H9 (cell line): ENCODE measurements around the gene SMARCC1. TPM values are rescaled to one million over a fixed set of nuclear protein-coding genes. Genes with fewer than 3 reads are reported as not detected.

Experiments used
- DNase-seq: peaks from one replicate; pipeline ENCODE4 v3.0.0-alpha.2; 2017
- H2AFZ ChIP-seq: one replicate; pipeline ENCODE4 v1.6.1; 2013; ENCODE audit warnings: mild to moderate bottlenecking, low read length, control low read depth, moderate library complexity
- H2AK5ac ChIP-seq: 2 replicates; pipeline ENCODE4 v1.6.1; 2013; ENCODE audit warnings: low read length, control low read depth, mixed read lengths; ENCODE audit not compliant: insufficient read length
- H2BK120ac ChIP-seq: one replicate; pipeline ENCODE4 v1.6.1; 2013; ENCODE audit warnings: low read depth, mild to moderate bottlenecking, low read length, control low read depth, inconsistent platforms; ENCODE audit not compliant: poor library complexity, severe bottlenecking
- H2BK12ac ChIP-seq: 2 replicates; pipeline ENCODE4 v1.6.1; 2013; ENCODE audit warnings: low read length, control low read depth, mixed read lengths, low read depth; ENCODE audit not compliant: insufficient read length
- H2BK15ac ChIP-seq: 2 replicates; pipeline ENCODE4 v1.6.1; 2013; ENCODE audit warnings: low read depth, low read length, control low read depth
- H2BK20ac ChIP-seq: one replicate; pipeline ENCODE4 v1.6.1; 2013; ENCODE audit warnings: low read depth, mild to moderate bottlenecking, low read length, control low read depth, inconsistent platforms; ENCODE audit not compliant: poor library complexity, severe bottlenecking
- H2BK5ac ChIP-seq: 2 replicates; pipeline ENCODE4 v1.6.1; 2013; ENCODE audit warnings: low read length, control low read depth, mixed read lengths; ENCODE audit not compliant: insufficient read length
- H3K14ac ChIP-seq: 2 replicates; pipeline ENCODE4 v1.6.1; 2013; ENCODE audit warnings: low read length, control low read depth; ENCODE audit not compliant: insufficient read depth
- H3K18ac ChIP-seq: 2 replicates; pipeline ENCODE4 v1.6.1; 2013; ENCODE audit warnings: low read depth, mild to moderate bottlenecking, mixed read lengths, low read length, control low read depth; ENCODE audit not compliant: insufficient read length
- H3K23ac ChIP-seq: 2 replicates; pipeline ENCODE4 v1.6.1; 2013; ENCODE audit warnings: low read length, control low read depth, mixed read lengths, low read depth; ENCODE audit not compliant: insufficient read length
- H3K23me2 ChIP-seq: 2 replicates; pipeline ENCODE4 v1.6.1; 2013; ENCODE audit warnings: low read depth, mild to moderate bottlenecking, mixed read lengths, low read length, control low read depth; ENCODE audit not compliant: insufficient read length, poor library complexity, severe bottlenecking
- H3K27ac ChIP-seq: 2 replicates; pipeline ENCODE4 v1.5.1; 2013; ENCODE audit warnings: low read length, control low read depth, mixed read lengths, low read depth; ENCODE audit not compliant: insufficient read length
- H3K27me3 ChIP-seq: 2 replicates; pipeline ENCODE4 v1.6.1; 2013; ENCODE audit warnings: low read length, control low read depth, inconsistent platforms; ENCODE audit not compliant: insufficient read depth
- H3K4ac ChIP-seq: 2 replicates; pipeline ENCODE4 v1.6.1; 2013; ENCODE audit warnings: low read depth, mild to moderate bottlenecking, control low read depth, inconsistent platforms, low read length, moderate library complexity
- H3K4me1 ChIP-seq: 2 replicates; pipeline ENCODE4 v1.6.1; 2013; ENCODE audit warnings: low read length, control low read depth, inconsistent platforms; ENCODE audit not compliant: insufficient read depth
- H3K4me2 ChIP-seq: 2 replicates; pipeline ENCODE4 v1.6.1; 2013; ENCODE audit warnings: low read length, control low read depth, mixed read lengths; ENCODE audit not compliant: insufficient read length, insufficient read depth
- H3K56ac ChIP-seq: 2 replicates; pipeline ENCODE4 v1.6.1; 2013; ENCODE audit warnings: low read depth, mild to moderate bottlenecking, mixed read lengths, low read length, control low read depth; ENCODE audit not compliant: insufficient read length
- H3K79me1 ChIP-seq: 2 replicates; pipeline ENCODE4 v1.6.1; 2013; ENCODE audit warnings: low read depth, mild to moderate bottlenecking, moderate library complexity, low read length, control low read depth, inconsistent platforms; ENCODE audit not compliant: insufficient read depth, poor library complexity, severe bottlenecking
- H3K79me2 ChIP-seq: 2 replicates; pipeline ENCODE4 v1.6.1; 2013; ENCODE audit warnings: low read length, control low read depth, inconsistent platforms; ENCODE audit not compliant: insufficient read depth
- H3K9ac ChIP-seq: 2 replicates; pipeline ENCODE4 v1.6.1; 2013; ENCODE audit warnings: low read length, control low read depth, mixed read lengths; ENCODE audit not compliant: insufficient read length; ENCODE audit errors: extremely low read depth
- H3K9me3 ChIP-seq: one replicate; pipeline ENCODE4 v1.6.1; 2013; ENCODE audit warnings: low read depth, low read length, inconsistent platforms; ENCODE audit not compliant: control insufficient read depth
- H3T11ph ChIP-seq: one replicate; pipeline ENCODE4 v1.6.1; 2013; ENCODE audit warnings: mild to moderate bottlenecking, low read length, control low read depth, inconsistent platforms
- H4K20me1 ChIP-seq: one replicate; pipeline ENCODE4 v1.6.1; 2013; ENCODE audit not compliant: control insufficient read depth, insufficient read length, insufficient read depth
- H4K5ac ChIP-seq: 2 replicates; pipeline ENCODE4 v1.6.1; 2013; ENCODE audit warnings: low read depth, mild to moderate bottlenecking, mixed read lengths, low read length, control low read depth; ENCODE audit not compliant: insufficient read length
- H4K8ac ChIP-seq: replicated peaks from 2 replicates; pipeline ENCODE4 v1.6.1; 2013; ENCODE audit warnings: low read length, control low read depth, mixed read lengths, low read depth; ENCODE audit not compliant: insufficient read length
- H4K91ac ChIP-seq: 2 replicates; pipeline ENCODE4 v1.6.1; 2013; ENCODE audit warnings: low read depth, mild to moderate bottlenecking, moderate library complexity, mixed read lengths, low read length, control low read depth; ENCODE audit not compliant: insufficient read length
- H3K27ac Mint-ChIP-seq, 3 experiments: 2 replicates in 2 of 3; 3 replicates in 1 of 3; pipeline ENCODE4 v1.8.0; 2020 to 2021; ENCODE audit warnings: mixed read lengths in 3 of 3, mild to moderate bottlenecking in 1 of 3, moderate library complexity in 1 of 3
- H3K27me3 Mint-ChIP-seq: 2 replicates; pipeline ENCODE4 v1.8.0; 2021; ENCODE audit warnings: low read depth, mild to moderate bottlenecking, moderate library complexity, mixed read lengths
- H3K36me3 Mint-ChIP-seq, 3 experiments: 2 replicates in 2 of 3; 3 replicates in 1 of 3; pipeline ENCODE4 v1.8.0; 2020 to 2021; ENCODE audit warnings: low read depth in 3 of 3, mixed read lengths in 3 of 3; ENCODE audit not compliant: insufficient read depth in 1 of 3
- H3K4me1 Mint-ChIP-seq, 2 experiments: 2 replicates each; pipeline ENCODE4 v1.8.0; 2020; ENCODE audit warnings: mixed read lengths in 2 of 2
- H3K4me3 Mint-ChIP-seq, 2 experiments: 2 replicates in 1 of 2; 3 replicates in 1 of 2; pipeline ENCODE4 v1.8.0; 2020 to 2021; ENCODE audit warnings: mild to moderate bottlenecking in 2 of 2, mixed read lengths in 2 of 2, moderate library complexity in 1 of 2
- H3K9me3 Mint-ChIP-seq, 2 experiments: 2 replicates in 1 of 2; 3 replicates in 1 of 2; pipeline ENCODE4 v1.8.0; 2020; ENCODE audit warnings: mild to moderate bottlenecking in 2 of 2, mixed read lengths in 2 of 2, moderate library complexity in 1 of 2
- WGBS: extraction: QIAGEN DNeasy Blood & Tissue Kit; methylation state at CpG from one replicate; pipeline ENCODE4 v1.1.7; 2013; ENCODE audit warnings: missing lambda C conversion rate, low lambda C conversion rate, mixed read lengths; ENCODE audit not compliant: insufficient read length; ENCODE audit errors: extremely low coverage; 5-methylcytosine and 5-hydroxymethylcytosine counted together
- total RNA-seq: library from RNA; stranded (reverse); gene quantifications from 2 replicates; pipeline ENCODE4 v1.2.1, GENCODE V29; 2021
- TF ChIP-seq, protein P1 (sequence below): fragments of 200-600 bp; sonication (generic); conservative IDR thresholded peaks from 3 replicates; pipeline ENCODE4 v1.8.0; 2021; ENCODE audit warnings: antibody characterized with exemption, mild to moderate bottlenecking

Gene SMARCC1
- total RNA-seq, 1 experiment from 2014 or later: 274 TPM

DNA sequence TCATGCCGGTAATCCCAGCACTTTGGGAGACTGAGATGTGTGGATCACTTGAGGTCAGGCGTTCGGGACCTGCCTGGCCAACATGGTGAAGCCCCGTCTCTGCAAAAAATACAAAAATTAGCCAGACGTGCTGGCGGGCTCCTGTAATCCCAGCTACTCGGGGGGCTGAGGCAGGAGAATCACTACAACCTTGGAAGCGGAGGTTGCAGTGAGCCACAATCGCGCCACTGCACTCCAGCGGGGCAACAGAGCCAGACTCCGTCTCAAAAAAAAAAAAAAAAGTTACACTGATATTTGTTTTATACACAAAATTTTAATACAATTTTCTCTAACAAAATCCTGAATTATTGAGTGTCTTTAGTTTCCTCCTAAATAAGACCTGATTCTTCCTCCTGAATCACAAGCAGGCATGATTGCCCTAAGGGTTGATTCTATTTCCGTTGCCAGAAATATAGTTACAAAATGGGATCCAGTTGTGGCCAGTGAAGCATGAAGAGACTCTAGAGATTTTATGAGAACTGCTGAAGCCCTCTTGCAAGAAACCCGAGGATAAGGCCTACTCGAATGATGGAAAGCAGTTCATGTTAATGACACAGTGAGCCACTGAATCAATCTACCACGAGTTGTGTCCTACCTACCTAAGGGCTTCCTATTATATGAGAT, 9.6 kb upstream of the SMARCC1 start:
- no peak overlapping the region for H3K4me2 ChIP-seq
- no peaks in the 10 kb centered on the region for H3K79me1 ChIP-seq
- no CpG with 5 or more reads among the region's 16 CpGs for WGBS
- no peaks in the 10 kb centered on the region for H3K4me1 ChIP-seq
- H2BK120ac ChIP-seq: no peak overlapping the region
- H3K4me3 Mint-ChIP-seq: no peak overlapping the region
- no peak overlapping the region for H2BK12ac ChIP-seq
- peaks cover 6 to 7% of the 10 kb centered on the region in 2 experiments; a peak in 2 of 5 replicates for H3K9me3 Mint-ChIP-seq
- H3K9ac ChIP-seq: no peak overlapping the region
- no peak overlapping the region for H3K27ac ChIP-seq
- no peaks in the 10 kb centered on the region for H3K23me2 ChIP-seq
- H3K79me2 ChIP-seq: no peaks in the 10 kb centered on the region
- H4K8ac ChIP-seq: no peak overlapping the region
- H3K14ac ChIP-seq: no peak overlapping the region
- H3K4ac ChIP-seq: no peak overlapping the region
- no peaks in the 10 kb centered on the region for H3K4me1 Mint-ChIP-seq
- no peak overlapping the region for H3K23ac ChIP-seq
- no peak overlapping the region for H3T11ph ChIP-seq
- H4K20me1 ChIP-seq: no peaks in the 10 kb centered on the region
- H3K27ac Mint-ChIP-seq: no peak overlapping the region
- H3K27me3 Mint-ChIP-seq: no peaks in the 10 kb centered on the region
- H3K18ac ChIP-seq: no peak overlapping the region
- H3K27me3 ChIP-seq: no peaks in the 10 kb centered on the region
- H2BK5ac ChIP-seq: no peak overlapping the region
- no peak overlapping the region for H2BK15ac ChIP-seq
- TF ChIP-seq, protein P1, sequence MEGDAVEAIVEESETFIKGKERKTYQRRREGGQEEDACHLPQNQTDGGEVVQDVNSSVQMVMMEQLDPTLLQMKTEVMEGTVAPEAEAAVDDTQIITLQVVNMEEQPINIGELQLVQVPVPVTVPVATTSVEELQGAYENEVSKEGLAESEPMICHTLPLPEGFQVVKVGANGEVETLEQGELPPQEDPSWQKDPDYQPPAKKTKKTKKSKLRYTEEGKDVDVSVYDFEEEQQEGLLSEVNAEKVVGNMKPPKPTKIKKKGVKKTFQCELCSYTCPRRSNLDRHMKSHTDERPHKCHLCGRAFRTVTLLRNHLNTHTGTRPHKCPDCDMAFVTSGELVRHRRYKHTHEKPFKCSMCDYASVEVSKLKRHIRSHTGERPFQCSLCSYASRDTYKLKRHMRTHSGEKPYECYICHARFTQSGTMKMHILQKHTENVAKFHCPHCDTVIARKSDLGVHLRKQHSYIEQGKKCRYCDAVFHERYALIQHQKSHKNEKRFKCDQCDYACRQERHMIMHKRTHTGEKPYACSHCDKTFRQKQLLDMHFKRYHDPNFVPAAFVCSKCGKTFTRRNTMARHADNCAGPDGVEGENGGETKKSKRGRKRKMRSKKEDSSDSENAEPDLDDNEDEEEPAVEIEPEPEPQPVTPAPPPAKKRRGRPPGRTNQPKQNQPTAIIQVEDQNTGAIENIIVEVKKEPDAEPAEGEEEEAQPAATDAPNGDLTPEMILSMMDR: no peak
- H4K91ac ChIP-seq: no peak overlapping the region
- H2AFZ ChIP-seq: no peak overlapping the region
- H3K36me3 Mint-ChIP-seq: no peaks in the 10 kb centered on the region; a peak in 1 of 7 replicates
- no peak overlapping the region for H2BK20ac ChIP-seq
- H3K9me3 ChIP-seq: no peaks in the 10 kb centered on the region
- H4K5ac ChIP-seq: no peak overlapping the region
- H3K56ac ChIP-seq: no peak overlapping the region
- no peak for DNase-seq
- no peak overlapping the region for H2AK5ac ChIP-seq
